Erythroblast (primary cell): ENCODE data around the gene PDCD5.

Experiments
- GATA1 ChIP-seq: IDR thresholded peaks from 2 replicates; pipeline ENCODE4 v1.6.1; 2011; ENCODE audit warnings: low read depth, mild to moderate bottlenecking, control low read depth, low read length, moderate library complexity
- POLR2A ChIP-seq: IDR thresholded peaks from 2 replicates; pipeline ENCODE4 v1.6.1; 2011; ENCODE audit warnings: mild to moderate bottlenecking, low read length

DNA sequence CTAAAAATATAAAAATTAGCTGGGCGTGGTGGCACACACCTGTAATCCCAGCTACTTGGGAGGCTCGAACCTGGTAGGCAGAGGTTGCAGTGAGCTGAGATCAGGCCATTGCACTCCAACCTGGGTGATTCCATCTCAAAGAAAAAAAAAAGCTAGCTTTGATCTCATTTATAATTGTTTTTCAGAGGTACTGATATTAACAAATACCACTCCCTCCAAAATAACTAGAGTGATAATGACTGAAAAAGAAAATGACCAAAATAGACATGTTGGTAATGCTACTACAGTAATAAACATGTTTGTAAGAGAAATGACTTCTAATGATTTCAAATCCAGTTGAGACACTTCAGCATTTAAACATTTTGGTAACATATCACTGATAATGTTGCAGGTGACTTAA is 13.0 kb downstream of the PDCD5 start:
- TF ChIP-seq POLR2A (no peak), GATA1 (no peak)
